Progenitor cell of endocrine pancreas (in vitro differentiated cells): ENCODE results near the gene CLSTN2. TPM values are rescaled to one million over a fixed set of nuclear protein-coding genes. Genes with fewer than 3 reads are reported as not detected.

ENCODE experiments used
- DNase-seq: peaks from one replicate; pipeline ENCODE4 v3.0.0; 2021; ENCODE audit warnings: low spot score; ENCODE audit not compliant: unreplicated experiment
- H3K27ac Mint-ChIP-seq: 2 replicates; pipeline ENCODE4 v1.8.0; 2021; ENCODE audit warnings: mild to moderate bottlenecking, moderate library complexity, mixed read lengths
- H3K27me3 Mint-ChIP-seq: 2 replicates; pipeline ENCODE4 v1.8.0; 2021; ENCODE audit warnings: mixed read lengths
- H3K36me3 Mint-ChIP-seq: 2 replicates; pipeline ENCODE4 v1.8.0; 2022; ENCODE audit warnings: mixed read lengths; ENCODE audit not compliant: insufficient read depth
- H3K4me1 Mint-ChIP-seq: 2 replicates; pipeline ENCODE4 v1.8.0; 2021; ENCODE audit warnings: low read depth, mixed read lengths
- H3K4me3 Mint-ChIP-seq: 2 replicates; pipeline ENCODE4 v1.8.0; 2021; ENCODE audit warnings: low read depth, mild to moderate bottlenecking, moderate library complexity, mixed read lengths
- H3K9me3 Mint-ChIP-seq: 2 replicates; pipeline ENCODE4 v1.8.0; 2021; ENCODE audit warnings: low read depth, mixed read lengths
- CTCF ChIP-seq: fragments of 200-600 bp; sonication (generic); IDR thresholded peaks from one replicate; pipeline ENCODE4 v1.5.0; 2021; ENCODE audit warnings: antibody characterized with exemption, mild to moderate bottlenecking; ENCODE audit not compliant: unreplicated experiment
- total RNA-seq: library from RNA; stranded (reverse); gene quantifications from 2 replicates; pipeline ENCODE4 v1.2.1, GENCODE V29; 2021

CLSTN2 gene
- total RNA-seq, 1 donor from 2014 or later: 2.8 TPM

DNA sequence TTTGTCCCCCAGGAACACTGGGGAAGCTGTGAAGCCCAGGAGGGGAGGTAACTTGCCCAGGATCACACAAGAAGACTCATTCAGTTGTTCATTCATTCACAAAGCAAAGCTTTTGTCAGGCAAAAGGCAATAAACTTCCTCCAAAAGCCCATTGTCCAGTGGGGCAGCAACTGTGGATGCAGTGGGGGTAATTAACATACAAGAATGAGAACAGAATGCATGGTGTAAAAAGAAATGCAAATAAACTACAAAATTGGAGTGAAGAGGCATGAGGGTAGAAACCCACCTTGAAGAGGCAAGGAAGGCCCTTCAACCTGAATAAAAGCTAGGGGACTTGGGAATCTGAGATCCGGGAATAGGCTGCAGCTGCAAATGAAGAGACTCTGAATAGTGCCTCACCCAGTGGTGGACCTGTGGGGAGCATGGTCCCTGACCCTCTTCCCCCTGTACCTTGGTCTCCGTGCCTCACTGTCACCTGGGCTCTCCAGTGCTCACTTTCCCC is 363.6 kb downstream of the CLSTN2 start:
- no peak overlapping the region for H3K27ac Mint-ChIP-seq
- TF ChIP-seq CTCF: no peak
- H3K4me1 Mint-ChIP-seq: no peaks in the 10 kb centered on the region
- no peaks in the 10 kb centered on the region for H3K36me3 Mint-ChIP-seq
- no peak overlapping the region for H3K4me3 Mint-ChIP-seq
- DNase-seq: no peak
- H3K27me3 Mint-ChIP-seq: no peaks in the 10 kb centered on the region
- H3K9me3 Mint-ChIP-seq: no peaks in the 10 kb centered on the region

DNA sequence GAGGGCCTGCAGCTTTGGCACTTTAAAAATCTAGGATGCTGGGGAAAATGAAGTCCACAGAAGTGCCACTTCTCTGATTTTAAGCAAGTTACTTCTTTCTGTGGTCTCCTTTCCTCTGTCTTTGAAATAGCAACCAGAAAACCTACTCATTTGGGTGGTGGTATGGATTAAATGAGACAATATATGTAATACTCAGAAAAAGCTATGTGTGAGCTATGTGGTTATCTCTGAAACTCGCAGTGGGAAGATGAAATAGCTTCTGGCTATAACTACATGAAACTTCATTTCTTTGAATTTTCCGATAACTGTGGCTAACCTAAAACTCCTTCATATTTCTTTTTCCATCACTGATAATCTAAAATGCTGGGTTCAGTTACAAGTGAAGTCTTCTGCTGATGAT is 368.9 kb downstream of the CLSTN2 start:
- Mint-ChIP-seq H3K4me3 (no peak overlapping the region), H3K36me3 (no peaks in the 10 kb centered on the region), H3K9me3 (no peaks in the 10 kb centered on the region), H3K4me1 (no peaks in the 10 kb centered on the region), H3K27ac (no peak overlapping the region), H3K27me3 (peaks cover 3% of the 10 kb centered on the region)
- TF ChIP-seq CTCF: no peak
- DNase-seq: no peak

DNA sequence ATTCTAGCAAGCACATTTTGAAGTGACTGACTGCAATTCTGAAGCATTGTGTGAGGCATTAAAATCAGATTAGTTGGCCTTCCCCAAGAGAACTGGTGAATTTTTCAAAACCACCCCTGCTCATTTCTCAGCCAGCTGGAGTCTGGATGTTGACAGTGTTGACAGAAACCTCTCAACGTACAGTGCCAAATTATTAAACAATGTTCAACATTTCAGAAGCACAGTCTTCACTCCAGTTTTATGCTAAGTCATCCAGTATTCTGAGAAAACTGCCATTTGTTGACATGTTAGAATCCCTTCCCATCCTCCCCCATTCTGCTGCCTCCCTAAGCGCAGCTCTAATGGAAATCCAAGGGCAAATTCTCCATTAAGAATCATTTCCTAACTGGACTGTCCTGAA is 373.6 kb downstream of the CLSTN2 start:
- H3K36me3 Mint-ChIP-seq: no peaks in the 10 kb centered on the region
- H3K4me1 Mint-ChIP-seq: no peaks in the 10 kb centered on the region
- TF ChIP-seq CTCF: no peak
- H3K27me3 Mint-ChIP-seq: peaks cover 3% of the 10 kb centered on the region
- no peak overlapping the region for H3K4me3 Mint-ChIP-seq
- H3K27ac Mint-ChIP-seq: no peak overlapping the region
- H3K9me3 Mint-ChIP-seq: no peaks in the 10 kb centered on the region
- DNase-seq: no peak

DNA sequence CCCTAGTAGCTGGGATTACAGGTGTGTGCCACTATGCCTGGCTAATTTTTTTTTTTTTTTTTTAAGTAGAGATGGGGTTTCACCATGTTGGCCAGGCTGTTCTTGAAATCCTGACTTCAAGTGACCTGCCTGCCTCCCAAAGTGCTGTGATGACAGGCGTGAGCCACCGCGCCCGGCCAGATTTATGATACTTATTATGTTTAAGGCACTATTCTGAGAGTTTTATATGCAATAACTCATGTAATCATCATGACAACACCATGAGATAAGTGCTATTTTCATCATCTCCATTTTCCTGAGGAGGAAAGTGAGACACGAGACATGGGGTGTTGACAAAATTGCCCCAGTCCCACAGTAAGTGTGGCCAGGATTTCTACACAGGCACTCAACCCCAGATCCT is 376.4 kb downstream of the CLSTN2 start:
- H3K4me3 Mint-ChIP-seq: no peak overlapping the region
- H3K27ac Mint-ChIP-seq: no peak overlapping the region
- no peaks in the 10 kb centered on the region for H3K36me3 Mint-ChIP-seq
- TF ChIP-seq CTCF: no peak
- H3K4me1 Mint-ChIP-seq: no peaks in the 10 kb centered on the region
- peaks cover 6% of the 10 kb centered on the region for H3K27me3 Mint-ChIP-seq
- no peak for DNase-seq
- no peaks in the 10 kb centered on the region for H3K9me3 Mint-ChIP-seq

- Mint-ChIP-seq H3K27ac (no peak overlapping the region), H3K9me3 (no peaks in the 10 kb centered on the region), H3K36me3 (no peaks in the 10 kb centered on the region), H3K4me3 (no peak overlapping the region), H3K4me1 (no peaks in the 10 kb centered on the region), H3K27me3 (peaks cover 20% of the 10 kb centered on the region)
- TF ChIP-seq CTCF: no peak
- DNase-seq: no peak
These were observed 381.0 kb downstream of the CLSTN2 start for GRCh38 chr3:140315955-140316354.
